ENCODE measurements around the gene MMRN2. TPM values are rescaled to one million over a fixed set of nuclear protein-coding genes. Genes with fewer than 3 reads are reported as not detected.
"Not testable (repeated sequence)": the region's sequence is repeated elsewhere in the genome, so short reads cannot be mapped to it uniquely, and the experiment has no call there.

Gene MMRN2
- total RNA-seq, 4 donors from 2014 or later: 23.1 to 77.6 (median 40.7) TPM

DNA sequence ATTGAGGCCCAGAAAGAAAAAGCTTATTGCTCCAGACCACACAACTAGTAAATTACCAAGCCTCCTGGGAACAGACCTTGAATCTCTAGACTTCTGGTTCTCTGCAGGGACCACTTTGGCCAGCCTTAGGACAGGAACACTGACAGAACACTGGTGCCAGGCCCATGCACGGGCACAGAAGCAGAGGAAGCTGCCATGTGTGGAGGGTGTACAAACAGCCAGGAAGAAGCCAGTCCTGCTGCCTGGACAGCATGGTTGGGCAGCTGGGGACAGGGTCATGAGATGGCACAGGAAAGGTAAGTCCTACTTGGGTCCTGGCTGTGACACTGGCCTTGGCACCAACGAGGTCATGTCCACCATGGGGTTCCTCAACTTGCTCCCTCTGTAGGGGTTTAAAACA, 19.2 kb downstream of the MMRN2 start:
- no peak overlapping the region for H3K4me3 ChIP-seq
- no peak overlapping the region for H3K27ac ChIP-seq
- no peaks in the 10 kb centered on the region for H3K9me3 ChIP-seq
- 88% methylated on average over 2 of the region's 2 CpGs for WGBS
- H3K27me3 ChIP-seq: no peaks in the 10 kb centered on the region
- peak in 1 of 2 donors; percentile 55 for DNase-seq (ENCODE audit: low spot score in 2 of 2)
- TF ChIP-seq POLR2A (IDR thresholded peaks at IDR 0.05): no peak
- TF ChIP-seq, protein P1, sequence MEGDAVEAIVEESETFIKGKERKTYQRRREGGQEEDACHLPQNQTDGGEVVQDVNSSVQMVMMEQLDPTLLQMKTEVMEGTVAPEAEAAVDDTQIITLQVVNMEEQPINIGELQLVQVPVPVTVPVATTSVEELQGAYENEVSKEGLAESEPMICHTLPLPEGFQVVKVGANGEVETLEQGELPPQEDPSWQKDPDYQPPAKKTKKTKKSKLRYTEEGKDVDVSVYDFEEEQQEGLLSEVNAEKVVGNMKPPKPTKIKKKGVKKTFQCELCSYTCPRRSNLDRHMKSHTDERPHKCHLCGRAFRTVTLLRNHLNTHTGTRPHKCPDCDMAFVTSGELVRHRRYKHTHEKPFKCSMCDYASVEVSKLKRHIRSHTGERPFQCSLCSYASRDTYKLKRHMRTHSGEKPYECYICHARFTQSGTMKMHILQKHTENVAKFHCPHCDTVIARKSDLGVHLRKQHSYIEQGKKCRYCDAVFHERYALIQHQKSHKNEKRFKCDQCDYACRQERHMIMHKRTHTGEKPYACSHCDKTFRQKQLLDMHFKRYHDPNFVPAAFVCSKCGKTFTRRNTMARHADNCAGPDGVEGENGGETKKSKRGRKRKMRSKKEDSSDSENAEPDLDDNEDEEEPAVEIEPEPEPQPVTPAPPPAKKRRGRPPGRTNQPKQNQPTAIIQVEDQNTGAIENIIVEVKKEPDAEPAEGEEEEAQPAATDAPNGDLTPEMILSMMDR (IDR thresholded peaks at IDR 0.05): no peak
- TF ChIP-seq EP300 (IDR thresholded peaks at IDR 0.05): no peak
- TF ChIP-seq POLR2AphosphoS5 (IDR thresholded peaks at IDR 0.05): no peak
- peaks cover 3% of the 10 kb centered on the region for H3K4me1 ChIP-seq
- peaks cover 6% of the 10 kb centered on the region for H3K36me3 ChIP-seq

DNA sequence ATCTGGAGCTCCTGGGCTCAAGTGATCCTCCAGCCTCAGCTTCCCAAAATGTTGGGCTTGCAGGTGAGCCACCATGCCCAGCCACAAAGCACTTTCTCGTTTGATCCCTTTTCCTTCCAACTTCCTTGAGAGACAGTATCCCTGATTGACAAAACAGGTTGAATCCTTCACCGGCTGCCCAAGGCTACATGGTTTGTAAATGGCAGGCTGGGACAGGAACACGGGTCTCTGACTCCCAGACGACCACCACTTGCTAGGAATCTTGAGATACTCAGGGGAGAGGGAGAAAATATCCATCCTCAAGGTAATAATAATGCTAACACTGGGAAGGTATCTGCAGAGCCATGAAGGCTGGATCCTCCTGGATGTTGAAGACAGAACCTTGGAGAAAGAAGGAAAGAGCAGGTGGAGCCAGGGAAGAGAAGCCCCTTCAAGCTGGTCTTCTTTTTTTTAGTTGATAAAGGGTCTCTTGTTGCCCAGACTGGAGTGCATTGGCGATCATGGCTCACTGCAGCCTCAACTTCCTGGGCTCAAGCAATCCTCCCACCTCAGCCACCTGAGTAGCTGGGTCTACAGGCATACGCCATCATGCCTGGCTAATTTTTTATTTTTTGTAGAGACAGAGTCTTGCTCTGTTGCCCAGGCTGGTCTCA, 19.8 kb downstream of the MMRN2 start:
- TF ChIP-seq POLR2A (IDR thresholded peaks at IDR 0.05): no peak
- no peak for TF ChIP-seq EP300 (IDR thresholded peaks at IDR 0.05)
- TF ChIP-seq, protein P1 (IDR thresholded peaks at IDR 0.05): no peak
- TF ChIP-seq POLR2AphosphoS5 (IDR thresholded peaks at IDR 0.05): no peak
- H3K36me3 ChIP-seq: peaks cover 2% of the 10 kb centered on the region
- H3K4me1 ChIP-seq: peaks cover 3% of the 10 kb centered on the region
- DNase-seq (ENCODE audit: low spot score in 2 of 2): peak in 1 of 2 donors; percentile 38
- H3K27me3 ChIP-seq: no peaks in the 10 kb centered on the region
- H3K4me3 ChIP-seq: no peak overlapping the region
- H3K27ac ChIP-seq: no peak overlapping the region
- 63% methylated on average over 6 of the region's 6 CpGs for WGBS
- H3K9me3 ChIP-seq: no peaks in the 10 kb centered on the region

DNA sequence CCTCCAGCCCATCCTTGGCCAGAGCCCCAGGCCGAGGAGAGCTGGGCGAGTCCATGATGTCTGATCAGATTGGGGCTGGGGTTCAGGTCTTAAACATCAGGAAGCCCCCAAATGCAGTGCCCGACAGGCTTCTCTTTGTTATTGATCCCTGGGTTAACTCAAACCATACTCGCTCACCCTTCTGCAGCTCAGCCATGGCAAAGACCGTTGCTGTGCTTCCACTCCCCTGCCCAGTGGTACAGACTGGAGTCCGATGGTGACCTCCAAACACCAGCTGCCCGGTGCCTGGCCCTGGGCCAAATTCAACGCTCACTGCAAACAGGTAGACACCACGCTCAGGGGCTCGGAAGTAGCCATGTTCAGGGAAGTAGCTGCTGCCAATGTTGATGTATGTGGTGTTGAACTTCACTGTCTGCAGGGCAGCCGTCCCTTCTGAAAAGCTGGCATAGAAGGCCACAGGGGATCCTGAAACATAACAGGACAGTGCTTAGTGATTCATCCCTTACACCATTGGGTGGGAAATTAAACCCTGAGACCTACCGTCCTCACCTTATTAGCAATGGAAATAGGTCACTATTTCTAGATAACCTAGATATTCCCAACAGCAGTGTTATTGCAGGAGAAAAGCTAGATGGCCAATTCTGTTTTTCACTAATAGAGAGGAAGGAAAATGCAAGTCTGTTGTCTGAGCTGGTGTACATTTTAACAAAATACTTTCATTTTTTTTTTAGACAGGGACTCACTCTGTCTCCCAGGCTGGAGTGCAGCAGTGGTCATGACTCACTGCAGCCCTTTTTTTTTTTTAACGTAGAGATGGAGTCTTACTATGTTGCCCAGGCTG, 20.5 kb downstream of the MMRN2 start:
- Histone ChIP-seq H3K4me1 (peaks cover 3% of the 10 kb centered on the region), H3K27ac (no peak overlapping the region), H3K4me3 (no peak overlapping the region), H3K9me3 (no peaks in the 10 kb centered on the region), H3K27me3 (no peaks in the 10 kb centered on the region), H3K36me3 (peaks cover 2% of the 10 kb centered on the region)
- TF ChIP-seq POLR2AphosphoS5 (IDR thresholded peaks at IDR 0.05) (no peak), EP300 (IDR thresholded peaks at IDR 0.05) (no peak)
- TF ChIP-seq, protein P1 (IDR thresholded peaks at IDR 0.05): no peak
- 81% methylated on average over 13 of the region's 13 CpGs for WGBS
- DNase-seq (ENCODE audit: low spot score in 2 of 2): peak in 1 of 2 donors; percentile 75

DNA sequence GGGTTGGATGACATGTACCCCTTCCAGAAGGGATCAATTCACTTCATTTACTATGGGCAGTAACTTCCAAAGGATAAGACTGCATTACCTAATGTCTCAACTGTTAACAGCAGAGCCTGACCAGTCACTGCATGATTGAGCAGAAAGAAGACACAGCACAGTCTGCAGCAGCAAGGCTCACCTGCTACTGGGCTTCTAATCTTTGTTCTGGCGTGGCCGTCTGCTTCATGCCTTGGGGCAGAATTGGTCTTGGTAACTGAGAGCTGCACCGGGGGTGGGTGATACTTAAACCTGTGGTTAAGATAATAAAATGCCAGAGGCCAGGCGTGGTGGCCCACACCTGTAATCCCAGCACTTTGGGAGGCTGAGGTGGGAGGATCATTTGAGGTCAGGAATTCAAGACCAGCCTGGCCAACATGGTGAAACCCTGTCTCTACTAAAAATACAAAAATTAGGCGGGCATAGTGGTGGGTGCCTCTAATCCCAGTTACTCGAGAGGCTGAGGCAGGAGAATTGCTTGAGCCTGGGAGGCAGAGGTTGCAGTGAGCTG, 23.2 kb downstream of the MMRN2 start:
- H3K36me3 ChIP-seq: peaks cover 14% of the 10 kb centered on the region
- not testable (repeated sequence) for H3K4me3 ChIP-seq, H3K4me1 ChIP-seq, H3K27ac ChIP-seq, H3K27me3 ChIP-seq, H3K9me3 ChIP-seq
- 93% methylated on average over 4 of the region's 6 CpGs for WGBS
- DNase-seq (ENCODE audit: low spot score in 2 of 2): peak in 1 of 2 donors; percentile 70

DNA sequence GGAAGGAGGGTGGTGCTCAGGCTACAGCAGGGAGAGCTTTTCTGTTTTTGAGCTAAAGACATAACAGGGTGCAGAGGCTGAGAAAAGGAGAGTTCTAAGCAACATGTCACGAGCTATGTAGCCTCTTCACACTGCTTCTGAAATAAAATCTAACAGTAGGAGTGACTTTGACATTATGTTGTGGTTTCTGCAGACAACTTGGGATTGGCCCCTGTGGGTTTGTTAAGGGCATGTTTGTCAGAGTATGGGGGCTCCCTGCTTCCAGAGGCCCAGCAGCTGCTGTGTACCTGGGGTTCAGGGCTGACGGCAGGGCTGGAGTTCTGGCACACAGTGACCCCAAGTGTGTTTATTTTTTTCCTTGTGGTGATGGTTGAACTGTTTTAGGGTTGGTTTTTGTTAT, 24.7 kb downstream of the MMRN2 start:
- no peaks in the 10 kb centered on the region for H3K9me3 ChIP-seq
- no peak overlapping the region for H3K27ac ChIP-seq
- TF ChIP-seq POLR2AphosphoS5 (IDR thresholded peaks at IDR 0.05): no peak
- no peak for TF ChIP-seq POLR2A (IDR thresholded peaks at IDR 0.05)
- TF ChIP-seq EP300 (IDR thresholded peaks at IDR 0.05): no peak
- TF ChIP-seq, protein P1 (IDR thresholded peaks at IDR 0.05): no peak
- WGBS: 92% methylated on average over 2 of the region's 2 CpGs
- H3K4me1 ChIP-seq: no peaks in the 10 kb centered on the region
- peaks cover 14% of the 10 kb centered on the region for H3K36me3 ChIP-seq
- H3K4me3 ChIP-seq: no peak overlapping the region
- H3K27me3 ChIP-seq: no peaks in the 10 kb centered on the region
- DNase-seq (ENCODE audit: low spot score in 2 of 2): no peak
